K562 (cell line): ENCODE measurements around the gene PRKAR2B. TPM values are rescaled to one million over a fixed set of nuclear protein-coding genes. Genes with fewer than 3 reads are reported as not detected.
A peak's percentile ranks its signal among the peaks of the same experiment; 100 is the strongest.

Experiments
- ATAC-seq: fragments of 200-7000 bp; cut with Tn5 transposase; 3 replicates; pipeline ENCODE4 v1.9.1; 2020; ENCODE audit warnings: moderate library complexity
- BruUV-seq: library from RNA; stranded (reverse); fragments of 400-500 nt; replicated peaks from 2 replicates; lab custom pipeline; 2021; lab: Mats Ljungman, UMichigan
- CTCF ChIA-PET: fragments of 300-600 bp; formaldehyde crosslinking; extraction: SDS; loops from one replicate; lab custom pipeline; 2021; ENCODE audit warnings: low intra/inter-chr PET ratio; lab: Yijun Ruan, JAX
- POLR2A ChIA-PET: fragments of 300-600, 350-650 bp; sonication (Branson Sonifier 250); formaldehyde crosslinking; extraction: SDS; loops from one replicate; lab custom pipeline; 2021; ENCODE audit warnings: antibody characterized with exemption, inconsistent platforms; lab: Yijun Ruan, JAX
- DNase-seq, 4 experiments: peaks; one replicate each; pipeline versions ENCODE4 v3.0.0 to v3.0.0-alpha.2; 2011 to 2018; ENCODE audit warnings: low spot score in 3 of 4, mixed read lengths in 3 of 4; ENCODE audit errors: extremely low read depth in 1 of 4
- FAIRE-seq: peaks from 2 replicates; lab custom pipeline; 2011; peaks lifted over from hg19 to GRCh38; lab: Jason Lieb, UNC
- H2AFZ ChIP-seq: 2 replicates; pipeline ENCODE4 v1.6.0; 2011; ENCODE audit warnings: low read depth, low read length, control low read depth, inconsistent platforms
- H3K27ac ChIP-seq: fragments of 200-600 bp; 3 replicates; pipeline ENCODE4 v1.8.0; 2011; ENCODE audit warnings: low read depth, mild to moderate bottlenecking, control low read depth, inconsistent platforms, low read length, moderate library complexity, mixed read lengths; ENCODE audit errors: extremely low read depth
- H3K27me3 ChIP-seq, 2 experiments: fragments of 300-600 bp in 1 of 2; 2 replicates in 1 of 2; 3 replicates in 1 of 2; pipeline versions ENCODE4 v1.6.0 to v1.8.0; 2011; ENCODE audit warnings: inconsistent platforms in 2 of 2, low read length in 2 of 2, mild to moderate bottlenecking in 1 of 2, mixed read lengths in 1 of 2, moderate library complexity in 1 of 2; ENCODE audit not compliant: control insufficient read depth in 2 of 2, insufficient read depth in 2 of 2
- H3K36me3 ChIP-seq: fragments of 300-600 bp; 3 replicates; pipeline ENCODE4 v1.8.0; 2011; ENCODE audit warnings: mild to moderate bottlenecking, low read length, inconsistent platforms; ENCODE audit not compliant: control insufficient read depth, insufficient read depth
- H3K4me1 ChIP-seq, 2 experiments: fragments of 200-600 bp in 1 of 2; replicated peaks in 1 of 2; 2 replicates in 1 of 2; 3 replicates in 1 of 2; pipeline versions ENCODE4 v1.5.1 to v1.8.0; 2011; ENCODE audit warnings: inconsistent platforms in 2 of 2, low read length in 2 of 2, mild to moderate bottlenecking in 1 of 2, mixed read lengths in 1 of 2, moderate library complexity in 1 of 2; ENCODE audit not compliant: control insufficient read depth in 2 of 2, insufficient read depth in 2 of 2
- H3K4me2 ChIP-seq: 2 replicates; pipeline ENCODE4 v1.6.1; 2011; ENCODE audit warnings: low read length, control low read depth, inconsistent platforms, mixed read lengths; ENCODE audit not compliant: insufficient read depth
- H3K4me3 ChIP-seq: fragments of 200-600 bp; sonication (generic), shearing (Covaris generic); 2 replicates; pipeline ENCODE4 v1.5.1; 2016; ENCODE audit warnings: control low read depth, inconsistent platforms
- H3K79me2 ChIP-seq: fragments of 200-600 bp; 3 replicates; pipeline ENCODE4 v1.8.0; 2011; ENCODE audit warnings: low read length, inconsistent platforms; ENCODE audit not compliant: control insufficient read depth, insufficient read depth
- H3K9ac ChIP-seq, 2 experiments: 2 replicates each; pipeline versions ENCODE4 v1.6.0 to v1.6.1; 2011; ENCODE audit warnings: low read depth in 2 of 2, low read length in 2 of 2, control low read depth in 1 of 2, inconsistent platforms in 1 of 2, mild to moderate bottlenecking in 1 of 2, mixed read lengths in 1 of 2; ENCODE audit not compliant: insufficient read depth in 1 of 2
- H3K9me1 ChIP-seq: one replicate; pipeline ENCODE4 v1.6.0; 2011; ENCODE audit warnings: inconsistent platforms, mild to moderate bottlenecking, low read length, moderate library complexity; ENCODE audit not compliant: control insufficient read depth, insufficient read depth
- H3K9me3 ChIP-seq: replicated peaks from 2 replicates; pipeline ENCODE4 v1.5.1; 2011; ENCODE audit warnings: low read depth, low read length, inconsistent platforms; ENCODE audit not compliant: control insufficient read depth, insufficient read depth
- H4K20me1 ChIP-seq: replicated peaks from 2 replicates; pipeline ENCODE4 v1.6.1; 2011; ENCODE audit warnings: low read length, inconsistent platforms, mixed read lengths; ENCODE audit not compliant: control insufficient read depth, insufficient read depth
- CBFA2T3 ChIP-seq: fragments of 450-650 bp; IDR thresholded peaks from 2 replicates; pipeline ENCODE4 v1.6.1; 2017
- HDAC8 ChIP-seq: fragments of 450-650 bp; IDR thresholded peaks from 2 replicates; pipeline ENCODE4 v1.6.1; 2016; ENCODE audit warnings: mild to moderate bottlenecking, missing genetic modification characterization, moderate library complexity, missing compliant biosample characterization
- MCM7 ChIP-seq, 2 experiments: fragments of 450-650 bp; IDR thresholded peaks; 2 replicates each; pipeline ENCODE4 v1.6.1; 2016 to 2018
- NFIX ChIP-seq: fragments of 250-450 bp; sonication (Bioruptor Pico); IDR thresholded peaks from 2 replicates; pipeline ENCODE4 v1.4.0; 2020; ENCODE audit warnings: low read depth, mild to moderate bottlenecking, moderate library complexity
- RBM22 ChIP-seq: fragments of 200-400 bp; formaldehyde crosslinking; IDR thresholded peaks from 2 replicates; pipeline ENCODE4 v1.6.1; 2018; ENCODE audit warnings: low read length, low read depth; ENCODE audit not compliant: poor library complexity, severe bottlenecking
- RBM25 ChIP-seq: fragments of 200-400 bp; formaldehyde crosslinking; IDR thresholded peaks from 2 replicates; pipeline ENCODE4 v1.6.1; 2018; ENCODE audit warnings: low read length, low read depth, moderate library complexity; ENCODE audit not compliant: severe bottlenecking
- ZNF121 ChIP-seq: sonication (generic); formaldehyde crosslinking; conservative IDR thresholded peaks from 2 replicates; pipeline ENCODE4 v1.8.0; 2022; ENCODE audit warnings: missing genetic modification reagents
- ZNF282 ChIP-seq: sonication (generic); formaldehyde crosslinking; IDR thresholded peaks from 2 replicates; pipeline ENCODE4 v1.8.1; 2023; ENCODE audit warnings: missing genetic modification reagents
- ZNF316 ChIP-seq: fragments of 450-650 bp; IDR thresholded peaks from 2 replicates; pipeline ENCODE4 v1.6.1; 2016
- WGBS: fragments of 100-300 bp; shearing (Covaris generic); methylation state at CpG from one replicate; pipeline ENCODE4 v1.1.6; 2016; ENCODE audit warnings: low coverage, mixed read lengths; ENCODE audit not compliant: insufficient coverage; ENCODE audit errors: missing lambda C conversion rate; 5-methylcytosine and 5-hydroxymethylcytosine counted together
- in situ Hi-C: fragments of 300-500 bp; cut with MboI; formaldehyde crosslinking; loops from 4 replicates; pipeline ENCODE4 v1.15.0; 2018; ENCODE audit warnings: inconsistent platforms, mixed read lengths
- intact Hi-C: fragments of 100-400 bp; cut with micrococcal nuclease; formaldehyde crosslinking; loops from 2 replicates; pipeline ENCODE4 v1.14.2; 2022
- polyA plus RNA-seq, 8 experiments: library from polyadenylated mRNA; depleted of rRNA in 4 of 8; stranded (reverse) in 5 of 8; unstranded in 3 of 8; fragments of >200 nt; fragmentation: Nextera tagmentation in 2 of 8; fragmentation: Illumina TruSeq in 1 of 8; extraction: Ambion mirVana in 2 of 8; extraction: Trizol in 1 of 8; gene quantifications; 2 replicates each; pipeline versions ENCODE4 v1.2.1 to v1.2.3, GENCODE V29; 2011 to 2014; ENCODE audit warnings: inconsistent platforms in 1 of 8, missing spikeins in 1 of 8
- total RNA-seq, 7 experiments: library from RNA; depleted of rRNA in 6 of 7; stranded (reverse); fragments of >200 nt in 6 of 7; fragmentation: Illumina TruSeq in 2 of 7; extraction: Trizol in 2 of 7; gene quantifications; 2 replicates each; pipeline versions ENCODE4 v1.2.1 to v1.2.3, GENCODE V29; 2011 to 2021; ENCODE audit warnings: low replicate concordance in 1 of 7
- TF ChIP-seq, protein P1 (sequence below), 2 experiments: fragments of 450-650 bp in 1 of 2; sonication (generic) in 1 of 2; formaldehyde crosslinking in 1 of 2; IDR thresholded peaks in 1 of 2; conservative IDR thresholded peaks in 1 of 2; 2 replicates each; pipeline versions ENCODE4 v1.6.1 to v1.8.1; 2016 to 2023; ENCODE audit warnings: mild to moderate bottlenecking in 2 of 2, moderate library complexity in 2 of 2, inconsistent platforms in 1 of 2, missing genetic modification reagents in 1 of 2
- TF ChIP-seq, protein P2 (sequence below), 2 experiments: fragments of 450-650 bp; formaldehyde crosslinking in 1 of 2; IDR thresholded peaks; 2 replicates each; pipeline versions ENCODE4 v1.4.0 to v1.6.1; 2014 to 2020; ENCODE audit warnings: mild to moderate bottlenecking in 2 of 2, borderline replicate concordance in 1 of 2, low read depth in 1 of 2

The PRKAR2B gene
- total and polyA plus RNA-seq, 9 of the 15 experiments (the other 6 are each of a cell fraction or from before 2014, with no cell fraction given) = 59.0 to 173 (median 129) TPM

DNA sequence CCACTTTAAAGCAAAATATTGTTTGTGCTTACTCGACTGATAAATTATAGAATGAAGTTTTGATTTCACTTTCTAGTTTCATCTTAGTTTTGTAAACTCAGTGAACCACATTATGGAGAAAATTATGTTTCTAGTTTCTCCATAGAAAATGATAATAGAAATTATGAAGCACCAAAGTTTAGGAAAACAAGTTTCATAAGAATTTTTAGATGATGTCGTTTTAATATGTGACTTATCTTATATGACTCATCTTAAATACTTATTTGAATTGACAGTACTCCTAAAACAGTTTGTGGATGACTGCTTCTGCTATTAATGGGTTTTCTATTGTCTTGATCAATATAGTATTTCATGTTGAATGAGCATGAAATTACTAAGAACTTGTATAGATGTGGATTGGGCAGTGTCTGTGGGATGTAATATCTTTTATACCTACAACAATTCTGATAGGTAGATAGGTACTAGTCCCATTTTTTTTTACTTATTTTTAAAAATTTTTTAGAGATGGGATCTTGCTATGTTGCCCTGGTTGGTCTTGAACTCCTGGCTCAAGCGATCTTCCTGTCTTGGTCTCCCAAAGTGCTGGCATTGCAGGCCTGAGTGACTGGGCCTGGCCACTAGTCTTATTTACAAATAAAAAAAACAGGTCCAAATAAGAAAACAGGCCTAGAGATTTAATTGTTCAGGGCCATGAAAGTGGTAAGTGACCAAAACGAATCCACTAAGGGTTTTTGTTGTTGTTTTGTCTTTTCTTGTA, 127.9 kb downstream of the PRKAR2B start:
- Histone ChIP-seq H3K9ac (no peak overlapping the region), H3K27ac (no peak overlapping the region), H3K36me3 (peaks cover 3% of the 10 kb centered on the region; the same call in 1 of the 3 replicates), H3K79me2 (peaks cover 58% of the 10 kb centered on the region), H3K4me2 (no peak overlapping the region), H3K27me3 (no peaks in the 10 kb centered on the region), H3K4me3 (no peak overlapping the region), H4K20me1 (no peaks in the 10 kb centered on the region; the same call in none of the 2 replicates), H3K9me3 (no peaks in the 10 kb centered on the region), H3K4me1 (peaks cover 0 to 16% of the 10 kb centered on the region in 2 experiments; a peak in 4 of 5 replicates), H2AFZ (no peak overlapping the region), H3K9me1 (no peaks in the 10 kb centered on the region)
- WGBS = 61% methylated on average over 4 of the region's 4 CpGs
- FAIRE-seq (no peak), DNase-seq (no peak), ATAC-seq (no peak)
- CTCF ChIA-PET = interaction anchor here (0.7 kb wide), 1 partner anchor 175 kb away, joined by 3 read pairs; no protein-coding TSS in a partner anchor
- in situ Hi-C loops = no loop called here
- intact Hi-C loops = no loop called here
- BruUV-seq = TSS peak; percentile 4
- POLR2A ChIA-PET = interaction anchor here (1.4 to 1.7 kb wide), 2 partner anchors 8 to 10 kb away, joined by 5 to 6 read pairs; no protein-coding TSS in a partner anchor
- peak; percentile 69 for TF ChIP-seq RBM25
- TF ChIP-seq, protein P1, sequence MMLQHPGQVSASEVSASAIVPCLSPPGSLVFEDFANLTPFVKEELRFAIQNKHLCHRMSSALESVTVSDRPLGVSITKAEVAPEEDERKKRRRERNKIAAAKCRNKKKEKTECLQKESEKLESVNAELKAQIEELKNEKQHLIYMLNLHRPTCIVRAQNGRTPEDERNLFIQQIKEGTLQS (IDR thresholded peaks at IDR 0.05) = peak; percentile 61
- TF ChIP-seq, protein P1 (CRISPR knock-in tag; conservative IDR thresholded peaks at IDR 0.05) = no peak
- no peak for TF ChIP-seq RBM22
- TF ChIP-seq NFIX (CRISPR knock-in tag) = no peak
- TF ChIP-seq HDAC8 (tag) = no peak
- TF ChIP-seq CBFA2T3 = no peak
- TF ChIP-seq ZNF316 = peak; percentile 7; the same call in 1 of the 2 replicates
- no peak for TF ChIP-seq ZNF282 (CRISPR knock-in tag)
- no peak for TF ChIP-seq MCM7 (IDR thresholded peaks at IDR 0.05)
- peak; percentile 91 for TF ChIP-seq ZNF121 (CRISPR knock-in tag)
- TF ChIP-seq, protein P2, sequence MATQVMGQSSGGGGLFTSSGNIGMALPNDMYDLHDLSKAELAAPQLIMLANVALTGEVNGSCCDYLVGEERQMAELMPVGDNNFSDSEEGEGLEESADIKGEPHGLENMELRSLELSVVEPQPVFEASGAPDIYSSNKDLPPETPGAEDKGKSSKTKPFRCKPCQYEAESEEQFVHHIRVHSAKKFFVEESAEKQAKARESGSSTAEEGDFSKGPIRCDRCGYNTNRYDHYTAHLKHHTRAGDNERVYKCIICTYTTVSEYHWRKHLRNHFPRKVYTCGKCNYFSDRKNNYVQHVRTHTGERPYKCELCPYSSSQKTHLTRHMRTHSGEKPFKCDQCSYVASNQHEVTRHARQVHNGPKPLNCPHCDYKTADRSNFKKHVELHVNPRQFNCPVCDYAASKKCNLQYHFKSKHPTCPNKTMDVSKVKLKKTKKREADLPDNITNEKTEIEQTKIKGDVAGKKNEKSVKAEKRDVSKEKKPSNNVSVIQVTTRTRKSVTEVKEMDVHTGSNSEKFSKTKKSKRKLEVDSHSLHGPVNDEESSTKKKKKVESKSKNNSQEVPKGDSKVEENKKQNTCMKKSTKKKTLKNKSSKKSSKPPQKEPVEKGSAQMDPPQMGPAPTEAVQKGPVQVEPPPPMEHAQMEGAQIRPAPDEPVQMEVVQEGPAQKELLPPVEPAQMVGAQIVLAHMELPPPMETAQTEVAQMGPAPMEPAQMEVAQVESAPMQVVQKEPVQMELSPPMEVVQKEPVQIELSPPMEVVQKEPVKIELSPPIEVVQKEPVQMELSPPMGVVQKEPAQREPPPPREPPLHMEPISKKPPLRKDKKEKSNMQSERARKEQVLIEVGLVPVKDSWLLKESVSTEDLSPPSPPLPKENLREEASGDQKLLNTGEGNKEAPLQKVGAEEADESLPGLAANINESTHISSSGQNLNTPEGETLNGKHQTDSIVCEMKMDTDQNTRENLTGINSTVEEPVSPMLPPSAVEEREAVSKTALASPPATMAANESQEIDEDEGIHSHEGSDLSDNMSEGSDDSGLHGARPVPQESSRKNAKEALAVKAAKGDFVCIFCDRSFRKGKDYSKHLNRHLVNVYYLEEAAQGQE (IDR thresholded peaks at IDR 0.05; ENCODE audit: borderline replicate concordance) = no peak
- TF ChIP-seq, protein P2 (CRISPR knock-in tag; IDR thresholded peaks at IDR 0.05; ENCODE audit: low read depth) = no peak
